Neuron (in vitro differentiated cells): ENCODE measurements around the gene C2orf49.

Experiments
- H2AFZ ChIP-seq: one replicate; pipeline ENCODE4 v1.6.1; 2013; ENCODE audit warnings: low read depth, mild to moderate bottlenecking, inconsistent platforms, low read length, moderate library complexity
- H3K27me3 ChIP-seq: one replicate; pipeline ENCODE4 v1.6.1; 2013; ENCODE audit warnings: low read length; ENCODE audit not compliant: insufficient read depth
- H3K36me3 ChIP-seq: one replicate; pipeline ENCODE4 v1.6.1; 2013; ENCODE audit warnings: low read length; ENCODE audit not compliant: insufficient read depth
- H3K4me1 ChIP-seq: one replicate; pipeline ENCODE4 v1.6.1; 2013; ENCODE audit warnings: low read length; ENCODE audit not compliant: insufficient read depth
- H3K4me3 ChIP-seq: 2 replicates; pipeline ENCODE4 v1.5.1; 2013; ENCODE audit warnings: mild to moderate bottlenecking, low read length, moderate library complexity
- H3K9me3 ChIP-seq: one replicate; pipeline ENCODE4 v1.6.1; 2013; ENCODE audit warnings: low read length

Gene C2orf49

GRCh38 chr2:105397953-105398335, 60.6 kb downstream of the C2orf49 start:
- Histone ChIP-seq H3K4me3 (peak overlapping the region; percentile 72), H3K4me1 (no peaks in the 10 kb centered on the region), H3K36me3 (no peaks in the 10 kb centered on the region), H3K9me3 (peaks cover 1% of the 10 kb centered on the region), H3K27me3 (no peaks in the 10 kb centered on the region), H2AFZ (peak overlapping the region; percentile 89)

DNA sequence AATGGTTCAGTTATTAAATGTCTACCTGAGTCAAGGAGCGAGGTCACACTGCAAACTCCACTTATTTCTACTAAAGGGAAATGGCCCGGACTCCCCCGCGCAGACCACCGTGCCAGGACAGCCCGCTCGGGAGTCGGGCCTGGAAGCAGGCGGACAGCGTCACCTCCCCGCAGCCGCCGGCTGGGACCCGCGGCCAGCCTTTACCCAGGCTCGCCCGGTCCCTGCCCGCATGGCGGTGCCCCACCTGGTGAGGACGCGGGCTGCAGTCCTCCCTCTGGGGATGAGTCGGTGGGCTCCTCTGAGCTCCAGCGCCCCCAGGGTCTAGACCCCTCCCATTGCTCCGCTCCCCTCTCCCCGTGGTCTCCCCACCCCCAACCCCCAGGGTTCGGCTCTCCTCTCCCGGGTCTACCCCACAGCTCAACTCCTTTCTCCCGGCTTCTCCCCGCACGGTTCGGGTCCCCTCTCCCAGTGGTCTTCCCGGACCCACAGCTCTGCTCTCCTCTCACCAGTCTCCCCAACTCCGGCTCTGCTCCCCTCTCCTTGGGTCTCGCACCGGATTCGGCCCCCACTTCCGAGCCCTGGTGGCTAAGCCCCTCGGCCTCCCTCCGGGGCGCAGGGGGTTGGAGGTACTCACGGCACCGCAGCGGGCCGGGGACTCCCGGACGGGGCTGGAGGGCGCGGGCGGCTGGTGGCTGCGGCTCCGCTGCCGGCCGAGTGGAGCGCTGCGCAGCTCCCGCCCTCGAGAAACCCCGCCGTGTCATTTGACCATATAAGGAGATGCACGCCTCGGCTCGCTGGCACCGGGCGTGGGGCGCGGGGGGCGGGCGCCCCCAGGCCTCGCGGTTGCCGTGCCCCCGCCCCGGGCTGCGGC, 61.2 kb downstream of the C2orf49 start, which contains the start of gene FHL2:
FHL2 (minus strand) TSS at position 716 of the 871 bp plus-strand sequence. CDS start 12,535 bp downstream, outside the sequence.
- peaks cover 1% of the 10 kb centered on the region for H3K9me3 ChIP-seq
- H3K36me3 ChIP-seq: no peaks in the 10 kb centered on the region
- no peaks in the 10 kb centered on the region for H3K27me3 ChIP-seq
- H3K4me1 ChIP-seq: no peaks in the 10 kb centered on the region
- peak within 1 kb of the TSS; percentile 72 for H3K4me3 ChIP-seq
- peak within 1 kb of the TSS; percentile 89 for H2AFZ ChIP-seq
